Activated T-cell treated with anti-CD3 and anti-CD28 coated beads, Interleukin-2, amount 50 U/mL, for 48 hours (primary cell): ENCODE results near the gene HSF4.
"Not testable (repeated sequence)": the region's sequence is repeated elsewhere in the genome, so short reads cannot be mapped to it uniquely, and the experiment has no call there.

Experiments used
- DNase-seq, 2 experiments: peaks; one replicate each; pipeline ENCODE4 v3.0.0-alpha.2; 2020

Gene HSF4

GRCh38 chr16:67164599-67165061, at the start of gene HSF4:
TSS of gene HSF4 (plus strand) at chr16:67164745. CDS start at chr16:67164812, 67 bp downstream.
- no peak for DNase-seq

- DNase-seq = no peak
Observed at GRCh38 chr16:67114793-67115192, 49.8 kb upstream of the HSF4 start.

- DNase-seq = no peak
Observed at GRCh38 chr16:67115639-67116038, 48.9 kb upstream of the HSF4 start.

- no peak for DNase-seq
Observed at GRCh38 chr16:67116388-67117311, 47.9 kb upstream of the HSF4 start.

- DNase-seq = no peak
Observed at GRCh38 chr16:67117716-67118115, 46.8 kb upstream of the HSF4 start.

GRCh38 chr16:67120025-67120424, 44.5 kb upstream of the HSF4 start:
- DNase-seq = no peak

- not testable (repeated sequence) for DNase-seq
Observed at GRCh38 chr16:67122799-67123198, 41.7 kb upstream of the HSF4 start.

- no peak for DNase-seq
Observed at GRCh38 chr16:67128417-67128816, 36.1 kb upstream of the HSF4 start.

GRCh38 chr16:67128887-67129286, 35.7 kb upstream of the HSF4 start:
- DNase-seq = no peak

GRCh38 chr16:67129422-67129821, 35.1 kb upstream of the HSF4 start:
- DNase-seq = no peak

- no peak for DNase-seq
Observed at GRCh38 chr16:67137605-67138004, 26.9 kb upstream of the HSF4 start.

GRCh38 chr16:67141391-67141790, 23.2 kb upstream of the HSF4 start:
- no peak for DNase-seq

- no peak for DNase-seq
Observed at GRCh38 chr16:67142342-67142741, 22.2 kb upstream of the HSF4 start.

- DNase-seq = no peak
Observed at GRCh38 chr16:67144943-67145342, 19.6 kb upstream of the HSF4 start.

GRCh38 chr16:67145746-67146145, 18.8 kb upstream of the HSF4 start:
- DNase-seq = no peak

- DNase-seq = no peak
Observed at GRCh38 chr16:67146523-67147357, 17.8 kb upstream of the HSF4 start.

- DNase-seq = no peak
Observed at GRCh38 chr16:67147437-67148140, 17.0 kb upstream of the HSF4 start.

GRCh38 chr16:67148221-67148620, 16.3 kb upstream of the HSF4 start:
- no peak for DNase-seq

GRCh38 chr16:67148656-67149275, 15.8 kb upstream of the HSF4 start:
- DNase-seq = no peak

- no peak for DNase-seq
Observed at GRCh38 chr16:67149276-67150046, 15.1 kb upstream of the HSF4 start.

GRCh38 chr16:67150047-67150832, 14.3 kb upstream of the HSF4 start:
- DNase-seq = peak; percentile 69 to 74
